GM23248 (cell line): ENCODE measurements around the gene COG7.

Source experiments
- EZH2 ChIP-seq: fragments of 200-600 bp; sonication (generic); IDR thresholded peaks from 2 replicates; pipeline ENCODE4 v1.6.1; 2018; ENCODE audit warnings: antibody characterized with exemption, mild to moderate bottlenecking; ENCODE audit not compliant: insufficient read depth, poor library complexity, severe bottlenecking
- EZH2phosphoT487 ChIP-seq: fragments of 200-600 bp; sonication (generic); IDR thresholded peaks from 2 replicates; pipeline ENCODE4 v1.6.1; 2018; ENCODE audit warnings: antibody characterized with exemption, moderate library complexity, mild to moderate bottlenecking, low read depth; ENCODE audit not compliant: insufficient read depth

- no peak for TF ChIP-seq EZH2
- TF ChIP-seq EZH2phosphoT487: no peak
These were observed 74.1 kb downstream of the COG7 start for GRCh38 chr16:23378921-23379320.
